K562 (cell line): ENCODE results near the gene DCAKD. TPM values are rescaled to one million over a fixed set of nuclear protein-coding genes. Genes with fewer than 3 reads are reported as not detected.

Experiments
- ATF2 ChIP-seq: sonication (generic); formaldehyde crosslinking; IDR thresholded peaks from 2 replicates; pipeline ENCODE4 v1.8.1; 2022; ENCODE audit warnings: missing genetic modification reagents
- CBFA2T2 ChIP-seq: fragments of 450-650 bp; conservative IDR thresholded peaks from 2 replicates; pipeline ENCODE4 v1.6.1; 2017; ENCODE audit warnings: mild to moderate bottlenecking
- CSDE1 ChIP-seq, 2 experiments: fragments of 450-650 bp; IDR thresholded peaks; 2 replicates each; pipeline ENCODE4 v1.6.1; 2016; ENCODE audit warnings: mild to moderate bottlenecking in 1 of 2
- FIP1L1 ChIP-seq: fragments of 200-400 bp; formaldehyde crosslinking; IDR thresholded peaks from 2 replicates; pipeline ENCODE4 v1.6.1; 2018; ENCODE audit warnings: mild to moderate bottlenecking, low read depth, low read length; ENCODE audit not compliant: poor library complexity, severe bottlenecking
- FOXK1 ChIP-seq: sonication (generic); formaldehyde crosslinking; IDR thresholded peaks from 2 replicates; pipeline ENCODE4 v1.8.0; 2022; ENCODE audit warnings: missing genetic modification reagents, mild to moderate bottlenecking, borderline replicate concordance
- GTF2A2 ChIP-seq: IDR thresholded peaks from 2 replicates; pipeline ENCODE4 v1.6.1; 2016; ENCODE audit warnings: mild to moderate bottlenecking, missing genetic modification characterization, missing compliant biosample characterization
- HNRNPL ChIP-seq: fragments of 200-400 bp; formaldehyde crosslinking; IDR thresholded peaks from 2 replicates; pipeline ENCODE4 v1.6.1; 2017; ENCODE audit warnings: low read depth, mild to moderate bottlenecking, low read length
- KDM5B ChIP-seq: fragments of 200-600 bp; sonication (generic); IDR thresholded peaks from 2 replicates; pipeline ENCODE4 v1.6.1; 2012; ENCODE audit warnings: low read depth, mild to moderate bottlenecking, moderate library complexity, low read length, control low read depth, inconsistent platforms; ENCODE audit not compliant: insufficient replicate concordance
- MBD1 ChIP-seq: fragments of 250-450 bp; sonication (Bioruptor Pico); IDR thresholded peaks from 2 replicates; pipeline ENCODE4 v1.8.0; 2022; ENCODE audit warnings: inconsistent platforms
- MYBL2 ChIP-seq, 2 experiments: fragments of 450-650 bp in 1 of 2; sonication (generic) in 1 of 2; formaldehyde crosslinking in 1 of 2; IDR thresholded peaks; 2 replicates each; pipeline versions ENCODE4 v1.6.1 to v1.8.1; 2017 to 2022; ENCODE audit warnings: borderline replicate concordance in 1 of 2, inconsistent platforms in 1 of 2, low read depth in 1 of 2, mild to moderate bottlenecking in 1 of 2, missing genetic modification reagents in 1 of 2, moderate library complexity in 1 of 2
- NCOA6 ChIP-seq: fragments of 450-650 bp; IDR thresholded peaks from 2 replicates; pipeline ENCODE4 v1.6.1; 2017; ENCODE audit warnings: mild to moderate bottlenecking
- NFRKB ChIP-seq: fragments of 450-650 bp; IDR thresholded peaks from 2 replicates; pipeline ENCODE4 v1.6.1; 2016; ENCODE audit warnings: low read depth
- POLR3A ChIP-seq: IDR thresholded peaks from 2 replicates; pipeline ENCODE4 v1.6.1; 2011; ENCODE audit warnings: borderline replicate concordance, mild to moderate bottlenecking, moderate library complexity; ENCODE audit not compliant: insufficient read length, insufficient read depth; ENCODE audit errors: extremely low read depth
- RFX1 ChIP-seq: fragments of 450-650 bp; IDR thresholded peaks from 2 replicates; pipeline ENCODE4 v1.6.1; 2016; ENCODE audit warnings: mild to moderate bottlenecking, moderate library complexity
- SPI1 ChIP-seq: IDR thresholded peaks from 2 replicates; pipeline ENCODE4 v1.6.1; 2011; ENCODE audit warnings: low read depth, low read length, control low read depth, borderline replicate concordance
- ZBTB11 ChIP-seq, 3 experiments: fragments of 200-800 bp in 1 of 3; fragments of 250-450 bp in 1 of 3; fragments of 450-650 bp in 1 of 3; sonication (Bioruptor Pico) in 1 of 3; sonication (Bioruptor generic) in 1 of 3; formaldehyde crosslinking in 1 of 3; IDR thresholded peaks; 2 replicates each; pipeline versions ENCODE4 v1.6.1 to v1.8.0; 2016 to 2022; ENCODE audit warnings: mild to moderate bottlenecking in 2 of 3, missing genetic modification characterization in 2 of 3, missing compliant biosample characterization in 1 of 3, moderate library complexity in 1 of 3
- ZNF444 ChIP-seq: fragments of 250-450 bp; sonication (Bioruptor Pico); IDR thresholded peaks from 2 replicates; pipeline ENCODE4 v1.4.0; 2020; ENCODE audit warnings: mild to moderate bottlenecking, moderate library complexity
- ZNF512 ChIP-seq: IDR thresholded peaks from 2 replicates; pipeline ENCODE4 v1.6.1; 2016; ENCODE audit warnings: missing genetic modification characterization, missing compliant biosample characterization
- polyA plus RNA-seq, 8 experiments: library from polyadenylated mRNA; depleted of rRNA in 4 of 8; stranded (reverse) in 5 of 8; unstranded in 3 of 8; fragments of >200 nt; fragmentation: Nextera tagmentation in 2 of 8; fragmentation: Illumina TruSeq in 1 of 8; extraction: Ambion mirVana in 2 of 8; extraction: Trizol in 1 of 8; gene quantifications; 2 replicates each; pipeline versions ENCODE4 v1.2.1 to v1.2.3, GENCODE V29; 2011 to 2014; ENCODE audit warnings: inconsistent platforms in 1 of 8, missing spikeins in 1 of 8
- total RNA-seq, 7 experiments: library from RNA; depleted of rRNA in 6 of 7; stranded (reverse); fragments of >200 nt in 6 of 7; fragmentation: Illumina TruSeq in 2 of 7; extraction: Trizol in 2 of 7; gene quantifications; 2 replicates each; pipeline versions ENCODE4 v1.2.1 to v1.2.3, GENCODE V29; 2011 to 2021; ENCODE audit warnings: low replicate concordance in 1 of 7

The DCAKD gene
- total and polyA plus RNA-seq, 9 of the 15 experiments (the other 6 are each of a cell fraction or from before 2014, with no cell fraction given) = 7.9 to 35.5 (median 21.4) TPM

GRCh38 chr17:45031231-45032173 is 19.9 kb downstream of the DCAKD start (continued):
- no peak for TF ChIP-seq ZNF512
- TF ChIP-seq HNRNPL = no peak
- peak; percentile 93 for TF ChIP-seq SPI1
- TF ChIP-seq RFX1 = no peak
- TF ChIP-seq MBD1 (CRISPR knock-in tag) = no peak
- no peak for TF ChIP-seq FIP1L1
- no peak for TF ChIP-seq MYBL2 (IDR thresholded peaks at IDR 0.05; ENCODE audit: low read depth)
- TF ChIP-seq MYBL2 (CRISPR knock-in tag; IDR thresholded peaks at IDR 0.05; ENCODE audit: borderline replicate concordance) = no peak
- no peak for TF ChIP-seq CSDE1 (IDR thresholded peaks at IDR 0.05)
- no peak for TF ChIP-seq POLR3A
- TF ChIP-seq FOXK1 = no peak
- no peak for TF ChIP-seq KDM5B
- no peak for TF ChIP-seq ZNF444 (CRISPR knock-in tag)
- TF ChIP-seq NCOA6 = no peak
- no peak for TF ChIP-seq NFRKB
- no peak for TF ChIP-seq GTF2A2
- peak in 1 of 3 experiments; percentile 93; a peak in 2 of 6 replicates for TF ChIP-seq ZBTB11 (CRISPR knock-in tag; IDR thresholded peaks at IDR 0.05)
- TF ChIP-seq ATF2 (CRISPR knock-in tag) = no peak
- TF ChIP-seq CBFA2T2 = peak; percentile 83
